Trophoblast cell (in vitro differentiated cells and primary cell): ENCODE data around the gene RBM47.

Source experiments
- DNase-seq, 2 donors: peaks; one replicate each; pipeline ENCODE4 v3.0.0-alpha.2; 2016
- H2AFZ ChIP-seq: 2 replicates; pipeline ENCODE4 v1.6.1; 2013; ENCODE audit warnings: low read length, moderate library complexity, mild to moderate bottlenecking; ENCODE audit not compliant: insufficient read depth, poor library complexity
- H2AK5ac ChIP-seq: 2 replicates; pipeline ENCODE4 v1.6.1; 2013; ENCODE audit warnings: mild to moderate bottlenecking, low read length
- H2BK120ac ChIP-seq: 2 replicates; pipeline ENCODE4 v1.6.1; 2013; ENCODE audit warnings: low read length, mild to moderate bottlenecking, moderate library complexity; ENCODE audit not compliant: insufficient read depth, poor library complexity
- H2BK12ac ChIP-seq: 2 replicates; pipeline ENCODE4 v1.6.1; 2013; ENCODE audit warnings: mild to moderate bottlenecking, low read length, moderate library complexity
- H2BK5ac ChIP-seq: 2 replicates; pipeline ENCODE4 v1.6.1; 2013; ENCODE audit warnings: low read length, low read depth, moderate library complexity, mild to moderate bottlenecking; ENCODE audit not compliant: poor library complexity
- H3K14ac ChIP-seq: 2 replicates; pipeline ENCODE4 v1.6.1; 2013; ENCODE audit warnings: mild to moderate bottlenecking, low read length
- H3K18ac ChIP-seq: 2 replicates; pipeline ENCODE4 v1.6.1; 2013; ENCODE audit warnings: mild to moderate bottlenecking, low read length
- H3K23ac ChIP-seq: 2 replicates; pipeline ENCODE4 v1.6.1; 2013; ENCODE audit warnings: low read length
- H3K27ac ChIP-seq: 2 replicates; pipeline ENCODE4 v1.5.1; 2013; ENCODE audit warnings: low read depth, mild to moderate bottlenecking, inconsistent platforms, low read length, moderate library complexity
- H3K27me3 ChIP-seq: 2 replicates; pipeline ENCODE4 v1.6.1; 2013; ENCODE audit warnings: inconsistent platforms, mild to moderate bottlenecking, low read length, moderate library complexity; ENCODE audit not compliant: insufficient read depth
- H3K36me3 ChIP-seq, 2 experiments: 1 replicate in 1 of 2; 2 replicates in 1 of 2; pipeline ENCODE4 v1.6.1; 2013; ENCODE audit warnings: low read length in 2 of 2, mild to moderate bottlenecking in 2 of 2, moderate library complexity in 1 of 2; ENCODE audit not compliant: insufficient read depth in 2 of 2, control insufficient read depth in 1 of 2
- H3K4ac ChIP-seq: 2 replicates; pipeline ENCODE4 v1.6.1; 2013; ENCODE audit warnings: low read depth, mild to moderate bottlenecking, low read length, moderate library complexity
- H3K4me1 ChIP-seq, 2 experiments: 1 replicate in 1 of 2; 2 replicates in 1 of 2; pipeline ENCODE4 v1.6.1; 2013; ENCODE audit warnings: low read length in 2 of 2, mild to moderate bottlenecking in 2 of 2, moderate library complexity in 1 of 2; ENCODE audit not compliant: insufficient read depth in 2 of 2, control insufficient read depth in 1 of 2
- H3K4me2 ChIP-seq: 2 replicates; pipeline ENCODE4 v1.6.1; 2013; ENCODE audit warnings: inconsistent platforms, mild to moderate bottlenecking, low read length, moderate library complexity
- H3K4me3 ChIP-seq: 2 replicates; pipeline ENCODE4 v1.5.1; 2013; ENCODE audit warnings: mild to moderate bottlenecking, low read depth, low read length, inconsistent platforms
- H3K79me1 ChIP-seq: one replicate; pipeline ENCODE4 v1.6.1; 2013; ENCODE audit warnings: low read length
- H3K79me2 ChIP-seq: 2 replicates; pipeline ENCODE4 v1.6.1; 2013; ENCODE audit warnings: low read length, mild to moderate bottlenecking; ENCODE audit not compliant: control insufficient read depth, insufficient read depth, poor library complexity
- H3K9ac ChIP-seq: 2 replicates; pipeline ENCODE4 v1.6.1; 2013; ENCODE audit warnings: mild to moderate bottlenecking, low read length
- H3K9me3 ChIP-seq: 2 replicates; pipeline ENCODE4 v1.6.1; 2013; ENCODE audit warnings: low read depth, mild to moderate bottlenecking, control low read depth, inconsistent platforms, low read length; ENCODE audit not compliant: insufficient read depth
- H4K12ac ChIP-seq: 2 replicates; pipeline ENCODE4 v1.6.1; 2013; ENCODE audit warnings: low read depth, mild to moderate bottlenecking, low read length, moderate library complexity
- H4K8ac ChIP-seq: 2 replicates; pipeline ENCODE4 v1.6.1; 2013; ENCODE audit warnings: low read depth, mild to moderate bottlenecking, low read length, moderate library complexity
- H4K91ac ChIP-seq: one replicate; pipeline ENCODE4 v1.6.1; 2013; ENCODE audit warnings: low read depth, mild to moderate bottlenecking, low read length, moderate library complexity
- WGBS: extraction: QIAGEN DNeasy Blood & Tissue Kit; methylation state at CpG from one replicate; pipeline ENCODE4 v1.1.7; 2013; ENCODE audit warnings: missing lambda C conversion rate; ENCODE audit not compliant: insufficient read length, insufficient coverage; ENCODE audit errors: extremely low coverage; 5-methylcytosine and 5-hydroxymethylcytosine counted together

Gene RBM47

GRCh38 chr4:40656201-40656863, 26.7 kb upstream of the RBM47 start:
- Histone ChIP-seq H3K23ac (no peak overlapping the region), H3K9ac (no peak overlapping the region), H4K91ac (no peak overlapping the region), H2AK5ac (no peak overlapping the region), H3K27me3 (no peaks in the 10 kb centered on the region), H4K12ac (no peak overlapping the region), H3K4me3 (no peak overlapping the region), H3K4ac (no peak overlapping the region), H3K27ac (no peak overlapping the region), H4K8ac (no peak overlapping the region), H3K4me2 (no peak overlapping the region), H3K9me3 (no peaks in the 10 kb centered on the region), H3K79me2 (no peaks in the 10 kb centered on the region), H2BK12ac (no peak overlapping the region), H2BK5ac (no peak overlapping the region), H3K36me3 (no peaks in the 10 kb centered on the region), H3K4me1 (peaks cover 0 to 2% of the 10 kb centered on the region in 2 experiments), H3K14ac (no peak overlapping the region), H3K79me1 (no peaks in the 10 kb centered on the region), H3K18ac (no peak overlapping the region), H2AFZ (no peak overlapping the region), H2BK120ac (no peak overlapping the region)
- WGBS, result no CpG with 5 or more reads among the region's 9 CpGs
- no peak for DNase-seq

- H3K9ac ChIP-seq, result no peak overlapping the region
- H2BK120ac ChIP-seq, result no peak overlapping the region
- H3K27me3 ChIP-seq, result no peaks in the 10 kb centered on the region
- no peak overlapping the region for H3K27ac ChIP-seq
- no CpG with 5 or more reads among the region's 2 CpGs for WGBS
- peaks cover 0 to 2% of the 10 kb centered on the region in 2 experiments for H3K4me1 ChIP-seq
- H4K8ac ChIP-seq, result no peak overlapping the region
- H3K79me2 ChIP-seq, result no peaks in the 10 kb centered on the region
- no peak overlapping the region for H4K91ac ChIP-seq
- no peak overlapping the region for H3K4ac ChIP-seq
- H3K23ac ChIP-seq, result no peak overlapping the region
- H2BK5ac ChIP-seq, result no peak overlapping the region
- H3K14ac ChIP-seq, result no peak overlapping the region
- H3K18ac ChIP-seq, result no peak overlapping the region
- no peak overlapping the region for H3K4me2 ChIP-seq
- no peak overlapping the region for H2BK12ac ChIP-seq
- no peak overlapping the region for H2AK5ac ChIP-seq
- no peak overlapping the region for H4K12ac ChIP-seq
- peak; percentile 39 to 75 for DNase-seq
- H2AFZ ChIP-seq, result no peak overlapping the region
- no peaks in the 10 kb centered on the region for H3K36me3 ChIP-seq
- H3K79me1 ChIP-seq, result no peaks in the 10 kb centered on the region
- no peaks in the 10 kb centered on the region for H3K9me3 ChIP-seq
- H3K4me3 ChIP-seq, result no peak overlapping the region
Observed at GRCh38 chr4:40651280-40651679, 21.6 kb upstream of the RBM47 start.

- no peak overlapping the region for H3K27ac ChIP-seq
- H4K12ac ChIP-seq, result no peak overlapping the region
- no peak overlapping the region for H2BK120ac ChIP-seq
- H2BK5ac ChIP-seq, result no peak overlapping the region
- H4K8ac ChIP-seq, result no peak overlapping the region
- no peak overlapping the region for H3K4ac ChIP-seq
- no peak overlapping the region for H4K91ac ChIP-seq
- H3K23ac ChIP-seq, result no peak overlapping the region
- H3K18ac ChIP-seq, result no peak overlapping the region
- no peak overlapping the region for H2AFZ ChIP-seq
- no peaks in the 10 kb centered on the region for H3K36me3 ChIP-seq
- peaks cover 0 to 2% of the 10 kb centered on the region in 2 experiments for H3K4me1 ChIP-seq
- DNase-seq, result peak in 1 of 2 donors; percentile 29
- H3K79me2 ChIP-seq, result no peaks in the 10 kb centered on the region
- no peak overlapping the region for H2AK5ac ChIP-seq
- no peaks in the 10 kb centered on the region for H3K27me3 ChIP-seq
- H3K4me3 ChIP-seq, result no peak overlapping the region
- no peak overlapping the region for H2BK12ac ChIP-seq
- no peak overlapping the region for H3K14ac ChIP-seq
- no peaks in the 10 kb centered on the region for H3K79me1 ChIP-seq
- WGBS, result no CpG with 5 or more reads among the region's 6 CpGs
- no peaks in the 10 kb centered on the region for H3K9me3 ChIP-seq
- no peak overlapping the region for H3K4me2 ChIP-seq
- no peak overlapping the region for H3K9ac ChIP-seq
Observed at GRCh38 chr4:40649321-40649720, 19.7 kb upstream of the RBM47 start.

GRCh38 chr4:40648742-40649281, 19.1 kb upstream of the RBM47 start:
- Histone ChIP-seq H3K79me1 (no peaks in the 10 kb centered on the region), H3K4ac (no peak overlapping the region), H3K79me2 (no peaks in the 10 kb centered on the region), H3K9ac (no peak overlapping the region), H2BK5ac (no peak overlapping the region), H4K91ac (no peak overlapping the region), H3K4me1 (peaks cover 0 to 2% of the 10 kb centered on the region in 2 experiments), H3K14ac (no peak overlapping the region), H4K12ac (no peak overlapping the region), H2BK12ac (no peak overlapping the region), H3K27me3 (no peaks in the 10 kb centered on the region), H3K36me3 (no peaks in the 10 kb centered on the region), H3K9me3 (no peaks in the 10 kb centered on the region), H3K4me2 (no peak overlapping the region), H3K18ac (no peak overlapping the region), H4K8ac (no peak overlapping the region), H2AK5ac (no peak overlapping the region), H2BK120ac (no peak overlapping the region), H3K4me3 (no peak overlapping the region), H3K27ac (no peak overlapping the region), H3K23ac (no peak overlapping the region), H2AFZ (no peak overlapping the region)
- no CpG with 5 or more reads among the region's 9 CpGs for WGBS
- DNase-seq, result peak; percentile 35 to 54
